Kidney (tissue), 14 donors: ENCODE results near the gene GPC5. TPM values are rescaled to one million over a fixed set of nuclear protein-coding genes. Genes with fewer than 3 reads are reported as not detected.
A peak's percentile ranks its signal among the peaks of the same experiment; 100 is the strongest.

Experiments used
- DNase-seq, 5 donors: peaks; one replicate each; pipeline ENCODE4 v3.0.0-alpha.2; 2013 to 2020
- FAIRE-seq: peaks from 2 replicates; lab custom pipeline; 2012; peaks lifted over from hg19 to GRCh38; lab: Jason Lieb, UNC
- H3K27ac ChIP-seq, 2 donors: one replicate each; pipeline ENCODE4 v1.7.0; 2013; ENCODE audit warnings: low read depth in 2 of 2, low read length in 2 of 2, inconsistent platforms in 1 of 2
- H3K27me3 ChIP-seq: one replicate; pipeline ENCODE4 v1.7.1; 2013; ENCODE audit warnings: low read length, inconsistent platforms; ENCODE audit not compliant: control insufficient read depth, insufficient read depth
- H3K36me3 ChIP-seq, 3 donors: one replicate each; pipeline versions ENCODE4 v1.7.0 to v1.7.1; 2013; ENCODE audit warnings: low read length in 3 of 3, control low read depth in 1 of 3, inconsistent platforms in 1 of 3; ENCODE audit not compliant: insufficient read depth in 3 of 3, control insufficient read depth in 2 of 3
- H3K4me1 ChIP-seq, 3 donors: one replicate each; pipeline versions ENCODE4 v1.7.0 to v1.7.1; 2013; ENCODE audit warnings: low read length in 3 of 3, inconsistent platforms in 1 of 3, low read depth in 1 of 3; ENCODE audit not compliant: control insufficient read depth in 2 of 3, insufficient read depth in 2 of 3
- H3K4me3 ChIP-seq, 3 donors: one replicate each; pipeline versions ENCODE4 v1.7.0 to v1.8.1; 2013; ENCODE audit warnings: low read length in 3 of 3, control low read depth in 1 of 3, inconsistent platforms in 1 of 3
- H3K9ac ChIP-seq, 3 donors: one replicate each; pipeline versions ENCODE4 v1.7.0 to v1.7.1; 2013; ENCODE audit warnings: low read length in 3 of 3, control low read depth in 1 of 3, inconsistent platforms in 1 of 3
- H3K9me3 ChIP-seq, 3 donors: one replicate each; pipeline versions ENCODE4 v1.7.0 to v1.7.1; 2013; ENCODE audit warnings: low read length in 3 of 3, control low read depth in 1 of 3, inconsistent platforms in 1 of 3; ENCODE audit not compliant: control insufficient read depth in 2 of 3, insufficient read depth in 1 of 3
- intact Hi-C: fragments of 100-400 bp; cut with DNase I; formaldehyde crosslinking; loops from one replicate; pipeline ENCODE4 v1.11.1; 2022
- polyA plus RNA-seq: library from polyadenylated mRNA; stranded (reverse); fragments of 350-450 nt; fragmentation: Illumina TruSeq; extraction: RNeasy Lipid Tissue Mini Kit (QIAGEN cat#74804); gene quantifications from one replicate; pipeline ENCODE4 v1.2.3, GENCODE V29; 2014; ENCODE audit warnings: low read depth, low replicate concordance; ENCODE audit not compliant: insufficient read depth
- total RNA-seq: library from RNA; stranded (reverse); fragmentation: NEBNext Ultra II Directional; extraction: Animal tissue kit (Norgen Biotek cat#: 25700); gene quantifications from one replicate; pipeline ENCODE4 v1.2.1, GENCODE V29; 2021
- TF ChIP-seq, protein P1 (sequence below): IDR thresholded peaks from 3 replicates; pipeline ENCODE4 v1.5.1; 2012; ENCODE audit warnings: mild to moderate bottlenecking, moderate library complexity, borderline replicate concordance; ENCODE audit not compliant: insufficient read depth; ENCODE audit errors: extremely low read depth
- donor health status: control.
- donor health status: control.
- donor health status: control.
- donor health status: control.
- donor health status: control.
- donor health status: DM: yes; HTN: yes; CAD: no.
- donor health status: Normal renal cell carcinoma (clear cell type).

Gene GPC5
- total and polyA plus RNA-seq, 2 donors from 2014 or later = 0.47 to 6.8 TPM

DNA sequence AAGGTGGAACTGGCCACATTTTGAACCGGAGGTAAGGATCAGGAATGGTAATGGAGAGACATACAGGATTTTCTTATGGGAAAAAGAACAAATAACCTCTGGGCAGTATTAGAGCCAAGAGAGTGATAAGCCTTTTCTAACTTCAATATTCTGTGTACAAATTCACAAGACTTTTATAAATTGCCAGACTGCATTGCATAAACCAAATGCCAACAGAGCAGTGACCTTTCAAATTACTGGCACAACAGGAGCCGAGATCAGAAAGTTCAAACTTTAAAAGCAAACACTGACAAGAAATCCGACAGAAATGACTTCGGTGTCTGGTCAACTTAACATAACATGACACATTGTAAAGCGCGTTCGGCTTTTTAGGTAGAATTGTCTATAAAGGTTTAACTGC, 737.1 kb downstream of the GPC5 start:
- no peak for DNase-seq
- no peak for FAIRE-seq
- no peak overlapping the region for H3K9ac ChIP-seq
- intact Hi-C loops = no loop called here
- H3K9me3 ChIP-seq = no peaks in the 10 kb centered on the region
- no peaks in the 10 kb centered on the region for H3K27me3 ChIP-seq
- TF ChIP-seq, protein P1, sequence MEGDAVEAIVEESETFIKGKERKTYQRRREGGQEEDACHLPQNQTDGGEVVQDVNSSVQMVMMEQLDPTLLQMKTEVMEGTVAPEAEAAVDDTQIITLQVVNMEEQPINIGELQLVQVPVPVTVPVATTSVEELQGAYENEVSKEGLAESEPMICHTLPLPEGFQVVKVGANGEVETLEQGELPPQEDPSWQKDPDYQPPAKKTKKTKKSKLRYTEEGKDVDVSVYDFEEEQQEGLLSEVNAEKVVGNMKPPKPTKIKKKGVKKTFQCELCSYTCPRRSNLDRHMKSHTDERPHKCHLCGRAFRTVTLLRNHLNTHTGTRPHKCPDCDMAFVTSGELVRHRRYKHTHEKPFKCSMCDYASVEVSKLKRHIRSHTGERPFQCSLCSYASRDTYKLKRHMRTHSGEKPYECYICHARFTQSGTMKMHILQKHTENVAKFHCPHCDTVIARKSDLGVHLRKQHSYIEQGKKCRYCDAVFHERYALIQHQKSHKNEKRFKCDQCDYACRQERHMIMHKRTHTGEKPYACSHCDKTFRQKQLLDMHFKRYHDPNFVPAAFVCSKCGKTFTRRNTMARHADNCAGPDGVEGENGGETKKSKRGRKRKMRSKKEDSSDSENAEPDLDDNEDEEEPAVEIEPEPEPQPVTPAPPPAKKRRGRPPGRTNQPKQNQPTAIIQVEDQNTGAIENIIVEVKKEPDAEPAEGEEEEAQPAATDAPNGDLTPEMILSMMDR = no peak
- no peaks in the 10 kb centered on the region for H3K4me1 ChIP-seq
- H3K4me3 ChIP-seq = no peak overlapping the region
- no peaks in the 10 kb centered on the region for H3K36me3 ChIP-seq
- no peak overlapping the region for H3K27ac ChIP-seq

DNA sequence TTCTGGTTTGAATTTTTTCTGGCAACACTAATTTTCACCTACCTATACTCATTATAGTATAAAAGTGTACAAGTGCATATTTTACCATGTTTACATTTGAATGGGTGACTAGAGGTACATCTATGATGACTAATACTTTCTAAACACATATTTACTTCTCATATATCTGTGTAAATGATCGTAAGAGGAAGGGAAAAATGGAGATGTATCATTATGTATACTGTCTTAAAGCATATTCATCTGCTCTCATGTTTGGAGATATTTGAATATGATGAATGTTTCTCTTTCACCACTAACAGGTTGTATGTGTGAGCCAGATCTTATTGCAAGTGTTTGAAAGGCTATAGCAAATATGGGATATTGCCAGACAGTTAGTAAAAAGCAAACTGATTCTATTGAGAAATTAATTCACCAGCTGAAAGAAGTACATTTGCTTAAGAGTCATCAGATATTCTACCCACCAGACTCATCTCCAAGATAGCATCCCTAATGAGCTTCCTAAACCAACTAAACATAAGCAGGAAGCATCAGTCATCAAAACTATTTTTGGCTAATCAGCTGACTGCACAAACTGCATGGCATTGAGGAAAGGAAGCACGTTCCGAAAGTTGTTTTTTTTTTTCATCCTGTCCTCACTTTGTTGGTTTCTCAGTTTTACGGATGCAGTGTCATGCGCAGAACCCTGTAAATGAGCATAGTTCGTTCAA, 738.2 kb downstream of the GPC5 start:
- Histone ChIP-seq H3K36me3 (no peaks in the 10 kb centered on the region), H3K4me1 (no peaks in the 10 kb centered on the region), H3K4me3 (no peak overlapping the region), H3K9ac (no peak overlapping the region), H3K27me3 (no peaks in the 10 kb centered on the region), H3K27ac (no peak overlapping the region), H3K9me3 (no peaks in the 10 kb centered on the region)
- DNase-seq (peak in 2 of 5 donors; percentile 11 to 34), FAIRE-seq (peak; percentile 77)
- TF ChIP-seq, protein P1 = no peak
- intact Hi-C loops = no loop called here

DNA sequence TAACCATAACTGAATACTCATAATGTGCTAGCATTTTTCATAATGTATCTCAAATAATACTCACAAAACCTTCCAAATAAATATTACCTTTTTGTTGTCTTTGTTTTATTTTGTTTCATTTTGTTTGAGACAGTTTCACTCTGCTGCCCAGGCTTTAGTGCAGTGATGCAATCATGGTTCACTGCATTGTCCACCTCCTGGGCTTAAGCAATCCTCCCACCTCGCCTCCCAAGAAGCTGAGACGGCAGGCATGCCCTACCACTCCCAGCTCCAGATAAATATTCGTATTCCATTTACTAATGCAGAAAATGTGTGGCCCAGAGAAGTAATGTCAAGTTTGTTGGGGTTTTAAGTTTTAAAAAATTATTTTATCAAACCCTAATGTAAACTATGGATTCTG, 739.1 kb downstream of the GPC5 start:
- H3K27me3 ChIP-seq = no peaks in the 10 kb centered on the region
- H3K4me1 ChIP-seq = no peaks in the 10 kb centered on the region
- H3K36me3 ChIP-seq = no peaks in the 10 kb centered on the region
- DNase-seq = peak in 4 of 5 donors; percentile 38 to 77 (median 58)
- no peak for FAIRE-seq
- peak overlapping the region in 1 of 2 donors; percentile 28 for H3K27ac ChIP-seq
- no peaks in the 10 kb centered on the region for H3K9me3 ChIP-seq
- TF ChIP-seq, protein P1 = no peak
- H3K4me3 ChIP-seq = no peak overlapping the region
- intact Hi-C loops = no loop called here
- H3K9ac ChIP-seq = no peak overlapping the region
